K562 (cell line): ENCODE data around the gene VGLL1. TPM values are rescaled to one million over a fixed set of nuclear protein-coding genes. Genes with fewer than 3 reads are reported as not detected.

Source experiments
- ATAC-seq: fragments of 200-7000 bp; cut with Tn5 transposase; 3 replicates; pipeline ENCODE4 v1.9.1; 2020; ENCODE audit warnings: moderate library complexity
- BruUV-seq: library from RNA; stranded (reverse); fragments of 400-500 nt; replicated peaks from 2 replicates; lab custom pipeline; 2021; lab: Mats Ljungman, UMichigan
- CTCF ChIA-PET: fragments of 300-600 bp; formaldehyde crosslinking; extraction: SDS; loops from one replicate; lab custom pipeline; 2021; ENCODE audit warnings: low intra/inter-chr PET ratio; lab: Yijun Ruan, JAX
- POLR2A ChIA-PET: fragments of 300-600, 350-650 bp; sonication (Branson Sonifier 250); formaldehyde crosslinking; extraction: SDS; loops from one replicate; lab custom pipeline; 2021; ENCODE audit warnings: antibody characterized with exemption, inconsistent platforms; lab: Yijun Ruan, JAX
- DNase-seq, 4 experiments: peaks; one replicate each; pipeline versions ENCODE4 v3.0.0 to v3.0.0-alpha.2; 2011 to 2018; ENCODE audit warnings: low spot score in 3 of 4, mixed read lengths in 3 of 4; ENCODE audit errors: extremely low read depth in 1 of 4
- FAIRE-seq: peaks from 2 replicates; lab custom pipeline; 2011; peaks lifted over from hg19 to GRCh38; lab: Jason Lieb, UNC
- H2AFZ ChIP-seq: 2 replicates; pipeline ENCODE4 v1.6.0; 2011; ENCODE audit warnings: low read depth, low read length, control low read depth, inconsistent platforms
- H3K27ac ChIP-seq: fragments of 200-600 bp; 3 replicates; pipeline ENCODE4 v1.8.0; 2011; ENCODE audit warnings: low read depth, mild to moderate bottlenecking, control low read depth, inconsistent platforms, low read length, moderate library complexity, mixed read lengths; ENCODE audit errors: extremely low read depth
- H3K27me3 ChIP-seq, 2 experiments: fragments of 300-600 bp in 1 of 2; 2 replicates in 1 of 2; 3 replicates in 1 of 2; pipeline versions ENCODE4 v1.6.0 to v1.8.0; 2011; ENCODE audit warnings: inconsistent platforms in 2 of 2, low read length in 2 of 2, mild to moderate bottlenecking in 1 of 2, mixed read lengths in 1 of 2, moderate library complexity in 1 of 2; ENCODE audit not compliant: control insufficient read depth in 2 of 2, insufficient read depth in 2 of 2
- H3K36me3 ChIP-seq: fragments of 300-600 bp; 3 replicates; pipeline ENCODE4 v1.8.0; 2011; ENCODE audit warnings: mild to moderate bottlenecking, low read length, inconsistent platforms; ENCODE audit not compliant: control insufficient read depth, insufficient read depth
- H3K4me1 ChIP-seq, 2 experiments: fragments of 200-600 bp in 1 of 2; replicated peaks in 1 of 2; 2 replicates in 1 of 2; 3 replicates in 1 of 2; pipeline versions ENCODE4 v1.5.1 to v1.8.0; 2011; ENCODE audit warnings: inconsistent platforms in 2 of 2, low read length in 2 of 2, mild to moderate bottlenecking in 1 of 2, mixed read lengths in 1 of 2, moderate library complexity in 1 of 2; ENCODE audit not compliant: control insufficient read depth in 2 of 2, insufficient read depth in 2 of 2
- H3K4me2 ChIP-seq: 2 replicates; pipeline ENCODE4 v1.6.1; 2011; ENCODE audit warnings: low read length, control low read depth, inconsistent platforms, mixed read lengths; ENCODE audit not compliant: insufficient read depth
- H3K4me3 ChIP-seq: fragments of 200-600 bp; sonication (generic), shearing (Covaris generic); 2 replicates; pipeline ENCODE4 v1.5.1; 2016; ENCODE audit warnings: control low read depth, inconsistent platforms
- H3K79me2 ChIP-seq: fragments of 200-600 bp; 3 replicates; pipeline ENCODE4 v1.8.0; 2011; ENCODE audit warnings: low read length, inconsistent platforms; ENCODE audit not compliant: control insufficient read depth, insufficient read depth
- H3K9ac ChIP-seq, 2 experiments: 2 replicates each; pipeline versions ENCODE4 v1.6.0 to v1.6.1; 2011; ENCODE audit warnings: low read depth in 2 of 2, low read length in 2 of 2, control low read depth in 1 of 2, inconsistent platforms in 1 of 2, mild to moderate bottlenecking in 1 of 2, mixed read lengths in 1 of 2; ENCODE audit not compliant: insufficient read depth in 1 of 2
- H3K9me1 ChIP-seq: one replicate; pipeline ENCODE4 v1.6.0; 2011; ENCODE audit warnings: inconsistent platforms, mild to moderate bottlenecking, low read length, moderate library complexity; ENCODE audit not compliant: control insufficient read depth, insufficient read depth
- H3K9me3 ChIP-seq: replicated peaks from 2 replicates; pipeline ENCODE4 v1.5.1; 2011; ENCODE audit warnings: low read depth, low read length, inconsistent platforms; ENCODE audit not compliant: control insufficient read depth, insufficient read depth
- H4K20me1 ChIP-seq: replicated peaks from 2 replicates; pipeline ENCODE4 v1.6.1; 2011; ENCODE audit warnings: low read length, inconsistent platforms, mixed read lengths; ENCODE audit not compliant: control insufficient read depth, insufficient read depth
- JUN ChIP-seq, 2 experiments: sonication (generic) in 1 of 2; formaldehyde crosslinking in 1 of 2; IDR thresholded peaks; 2 replicates each; pipeline versions ENCODE4 v1.6.1 to v1.8.0; 2012 to 2022; ENCODE audit warnings: borderline replicate concordance in 2 of 2, mild to moderate bottlenecking in 2 of 2, improper control_type of control experiment in 1 of 2, low read depth in 1 of 2, low read length in 1 of 2, missing genetic modification reagents in 1 of 2
- PHTF2 ChIP-seq: fragments of 250-450 bp; sonication (Bioruptor Pico); IDR thresholded peaks from 2 replicates; pipeline ENCODE4 v1.5.0; 2021; ENCODE audit warnings: mild to moderate bottlenecking
- TAF1 ChIP-seq: IDR thresholded peaks from 2 replicates; pipeline ENCODE4 v1.6.1; 2011; ENCODE audit warnings: mild to moderate bottlenecking, low read length, moderate library complexity; ENCODE audit not compliant: insufficient read depth, control insufficient read depth, severe bottlenecking; ENCODE audit errors: extremely low read depth
- WGBS: fragments of 100-300 bp; shearing (Covaris generic); methylation state at CpG from one replicate; pipeline ENCODE4 v1.1.6; 2016; ENCODE audit warnings: low coverage, mixed read lengths; ENCODE audit not compliant: insufficient coverage; ENCODE audit errors: missing lambda C conversion rate; 5-methylcytosine and 5-hydroxymethylcytosine counted together
- in situ Hi-C: fragments of 300-500 bp; cut with MboI; formaldehyde crosslinking; loops from 4 replicates; pipeline ENCODE4 v1.15.0; 2018; ENCODE audit warnings: inconsistent platforms, mixed read lengths
- intact Hi-C: fragments of 100-400 bp; cut with micrococcal nuclease; formaldehyde crosslinking; loops from 2 replicates; pipeline ENCODE4 v1.14.2; 2022
- polyA plus RNA-seq, 8 experiments: library from polyadenylated mRNA; depleted of rRNA in 4 of 8; stranded (reverse) in 5 of 8; unstranded in 3 of 8; fragments of >200 nt; fragmentation: Nextera tagmentation in 2 of 8; fragmentation: Illumina TruSeq in 1 of 8; extraction: Ambion mirVana in 2 of 8; extraction: Trizol in 1 of 8; gene quantifications; 2 replicates each; pipeline versions ENCODE4 v1.2.1 to v1.2.3, GENCODE V29; 2011 to 2014; ENCODE audit warnings: inconsistent platforms in 1 of 8, missing spikeins in 1 of 8
- total RNA-seq, 7 experiments: library from RNA; depleted of rRNA in 6 of 7; stranded (reverse); fragments of >200 nt in 6 of 7; fragmentation: Illumina TruSeq in 2 of 7; extraction: Trizol in 2 of 7; gene quantifications; 2 replicates each; pipeline versions ENCODE4 v1.2.1 to v1.2.3, GENCODE V29; 2011 to 2021; ENCODE audit warnings: low replicate concordance in 1 of 7
- TF ChIP-seq, protein P1 (sequence below), 2 experiments: fragments of 450-650 bp in 1 of 2; sonication (generic) in 1 of 2; formaldehyde crosslinking; conservative IDR thresholded peaks; 2 replicates each; pipeline versions ENCODE4 v1.4.0 to v1.8.1; 2020 to 2022; ENCODE audit warnings: mild to moderate bottlenecking in 1 of 2, missing genetic modification reagents in 1 of 2
- TF ChIP-seq, protein P2 (sequence below): fragments of 250-450 bp; sonication (Bioruptor Pico); IDR thresholded peaks from 2 replicates; pipeline ENCODE4 v1.8.0; 2022; ENCODE audit warnings: moderate library complexity, mild to moderate bottlenecking, inconsistent platforms
- TF ChIP-seq, protein P3 (sequence below): fragments of 250-450 bp; sonication (Bioruptor Pico); IDR thresholded peaks from 2 replicates; pipeline ENCODE4 v1.8.0; 2021; ENCODE audit warnings: moderate library complexity, mild to moderate bottlenecking, inconsistent platforms

VGLL1 gene
- total and polyA plus RNA-seq, 9 of the 15 experiments (the other 6 are each of a cell fraction or from before 2014, with no cell fraction given): not detected

GRCh38 chrX:136584545-136584944, 52.5 kb downstream of the VGLL1 start (continued):
- no peak for TF ChIP-seq JUN (IDR thresholded peaks at IDR 0.05; ENCODE audit: borderline replicate concordance, low read depth, low read length)
- TF ChIP-seq JUN (CRISPR knock-in tag; IDR thresholded peaks at IDR 0.05; ENCODE audit: borderline replicate concordance): no peak

GRCh38 chrX:136585262-136585661, 53.2 kb downstream of the VGLL1 start:
- Histone ChIP-seq H2AFZ (no peak overlapping the region), H3K9ac (no peak overlapping the region), H3K27me3 (no peaks in the 10 kb centered on the region; a peak in 1 of 5 replicates), H4K20me1 (no peaks in the 10 kb centered on the region; the same call in 1 of the 2 replicates), H3K79me2 (no peaks in the 10 kb centered on the region), H3K9me3 (no peaks in the 10 kb centered on the region), H3K36me3 (no peaks in the 10 kb centered on the region), H3K27ac (no peak overlapping the region), H3K4me3 (no peak overlapping the region), H3K4me1 (no peaks in the 10 kb centered on the region), H3K9me1 (no peaks in the 10 kb centered on the region), H3K4me2 (no peak overlapping the region)
- DNase-seq: no peak
- TF ChIP-seq, protein P1, sequence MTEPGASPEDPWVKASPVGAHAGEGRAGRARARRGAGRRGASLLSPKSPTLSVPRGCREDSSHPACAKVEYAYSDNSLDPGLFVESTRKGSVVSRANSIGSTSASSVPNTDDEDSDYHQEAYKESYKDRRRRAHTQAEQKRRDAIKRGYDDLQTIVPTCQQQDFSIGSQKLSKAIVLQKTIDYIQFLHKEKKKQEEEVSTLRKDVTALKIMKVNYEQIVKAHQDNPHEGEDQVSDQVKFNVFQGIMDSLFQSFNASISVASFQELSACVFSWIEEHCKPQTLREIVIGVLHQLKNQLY (CRISPR knock-in tag; conservative IDR thresholded peaks at IDR 0.05): no peak
- TF ChIP-seq, protein P2, sequence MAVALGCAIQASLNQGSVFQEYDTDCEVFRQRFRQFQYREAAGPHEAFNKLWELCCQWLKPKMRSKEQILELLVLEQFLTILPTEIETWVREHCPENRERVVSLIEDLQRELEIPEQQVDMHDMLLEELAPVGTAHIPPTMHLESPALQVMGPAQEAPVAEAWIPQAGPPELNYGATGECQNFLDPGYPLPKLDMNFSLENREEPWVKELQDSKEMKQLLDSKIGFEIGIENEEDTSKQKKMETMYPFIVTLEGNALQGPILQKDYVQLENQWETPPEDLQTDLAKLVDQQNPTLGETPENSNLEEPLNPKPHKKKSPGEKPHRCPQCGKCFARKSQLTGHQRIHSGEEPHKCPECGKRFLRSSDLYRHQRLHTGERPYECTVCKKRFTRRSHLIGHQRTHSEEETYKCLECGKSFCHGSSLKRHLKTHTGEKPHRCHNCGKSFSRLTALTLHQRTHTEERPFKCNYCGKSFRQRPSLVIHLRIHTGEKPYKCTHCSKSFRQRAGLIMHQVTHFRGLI (CRISPR knock-in tag): no peak
- TF ChIP-seq PHTF2 (CRISPR knock-in tag) (no peak), TAF1 (no peak)
- TF ChIP-seq, protein P3, sequence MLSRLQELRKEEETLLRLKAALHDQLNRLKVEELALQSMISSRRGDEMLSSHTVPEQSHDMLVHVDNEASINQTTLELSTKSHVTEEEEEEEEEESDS: no peak
- in situ Hi-C loops (no loop called here), intact Hi-C loops (no loop called here)
- WGBS: 0% methylated on average over 5 of the region's 5 CpGs
- ChIA-PET CTCF (no interaction called here), POLR2A (no interaction called here)
- no peak for ATAC-seq
- FAIRE-seq: no peak
- BruUV-seq: no TSS peak
